ENCODE results near the gene ACER2. TPM values are rescaled to one million over a fixed set of nuclear protein-coding genes. Genes with fewer than 3 reads are reported as not detected.

The ACER2 gene
- total RNA-seq, 1 experiment from 2014 or later: 8.8 TPM

DNA sequence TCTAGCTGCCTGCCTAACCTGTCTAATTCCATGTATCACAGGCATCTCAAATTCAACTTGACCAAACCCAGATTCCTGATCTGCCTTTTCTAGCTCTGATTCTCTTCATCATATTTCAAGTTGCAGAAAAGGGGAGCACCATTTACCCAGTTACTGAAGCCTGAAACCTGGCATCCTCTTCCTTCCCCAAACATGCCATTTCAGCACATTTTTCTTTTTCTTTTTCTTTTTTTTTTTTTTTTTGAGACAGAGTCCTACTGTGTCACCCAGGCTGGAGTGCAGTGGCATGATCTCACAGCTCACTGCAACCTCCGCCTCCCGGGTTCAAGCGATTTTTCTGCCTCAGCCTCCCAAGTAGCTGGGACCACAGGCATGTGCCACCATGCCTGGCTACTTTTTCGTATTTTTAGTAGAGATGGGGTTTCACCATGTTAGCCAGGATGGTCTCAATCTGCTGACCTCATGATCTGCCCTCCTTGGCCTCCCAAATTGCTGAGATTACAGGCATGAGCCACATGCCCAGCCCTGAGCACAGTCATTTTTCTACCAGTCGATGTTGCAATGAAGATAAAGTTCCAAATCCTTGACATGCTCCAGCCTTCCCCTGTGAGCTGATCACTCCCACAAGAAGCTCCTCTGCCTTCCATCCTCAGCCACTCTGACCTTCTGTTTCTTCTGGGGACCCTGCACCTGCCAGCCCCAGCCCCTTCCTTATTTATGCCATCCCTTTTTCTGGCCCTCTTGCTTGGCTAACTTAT, 32.2 kb downstream of the ACER2 start (continued):
- no peak for TF ChIP-seq ZNF317 (CRISPR knock-in tag; IDR thresholded peaks at IDR 0.05; ENCODE audit: borderline replicate concordance, low read depth)
- TF ChIP-seq RELA (CRISPR knock-in tag; IDR thresholded peaks at IDR 0.05; ENCODE audit: borderline replicate concordance): no peak
- no peak for TF ChIP-seq PRRX2 (CRISPR knock-in tag; IDR thresholded peaks at IDR 0.05)
- TF ChIP-seq JAZF1 (CRISPR knock-in tag; IDR thresholded peaks at IDR 0.05): no peak
- TF ChIP-seq, protein P1, sequence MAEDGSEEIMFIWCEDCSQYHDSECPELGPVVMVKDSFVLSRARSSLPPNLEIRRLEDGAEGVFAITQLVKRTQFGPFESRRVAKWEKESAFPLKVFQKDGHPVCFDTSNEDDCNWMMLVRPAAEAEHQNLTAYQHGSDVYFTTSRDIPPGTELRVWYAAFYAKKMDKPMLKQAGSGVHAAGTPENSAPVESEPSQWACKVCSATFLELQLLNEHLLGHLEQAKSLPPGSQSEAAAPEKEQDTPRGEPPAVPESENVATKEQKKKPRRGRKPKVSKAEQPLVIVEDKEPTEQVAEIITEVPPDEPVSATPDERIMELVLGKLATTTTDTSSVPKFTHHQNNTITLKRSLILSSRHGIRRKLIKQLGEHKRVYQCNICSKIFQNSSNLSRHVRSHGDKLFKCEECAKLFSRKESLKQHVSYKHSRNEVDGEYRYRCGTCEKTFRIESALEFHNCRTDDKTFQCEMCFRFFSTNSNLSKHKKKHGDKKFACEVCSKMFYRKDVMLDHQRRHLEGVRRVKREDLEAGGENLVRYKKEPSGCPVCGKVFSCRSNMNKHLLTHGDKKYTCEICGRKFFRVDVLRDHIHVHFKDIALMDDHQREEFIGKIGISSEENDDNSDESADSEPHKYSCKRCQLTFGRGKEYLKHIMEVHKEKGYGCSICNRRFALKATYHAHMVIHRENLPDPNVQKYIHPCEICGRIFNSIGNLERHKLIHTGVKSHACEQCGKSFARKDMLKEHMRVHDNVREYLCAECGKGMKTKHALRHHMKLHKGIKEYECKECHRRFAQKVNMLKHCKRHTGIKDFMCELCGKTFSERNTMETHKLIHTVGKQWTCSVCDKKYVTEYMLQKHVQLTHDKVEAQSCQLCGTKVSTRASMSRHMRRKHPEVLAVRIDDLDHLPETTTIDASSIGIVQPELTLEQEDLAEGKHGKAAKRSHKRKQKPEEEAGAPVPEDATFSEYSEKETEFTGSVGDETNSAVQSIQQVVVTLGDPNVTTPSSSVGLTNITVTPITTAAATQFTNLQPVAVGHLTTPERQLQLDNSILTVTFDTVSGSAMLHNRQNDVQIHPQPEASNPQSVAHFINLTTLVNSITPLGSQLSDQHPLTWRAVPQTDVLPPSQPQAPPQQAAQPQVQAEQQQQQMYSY (CRISPR knock-in tag; IDR thresholded peaks at IDR 0.05): no peak

- DNase-seq (ENCODE audit: low spot score): no peak
- no peaks in the 10 kb centered on the region for H3K27me3 Mint-ChIP-seq (ENCODE audit: low read depth)
- H3K27ac Mint-ChIP-seq: peak overlapping the region; percentile 68
- CTCF ChIA-PET: interaction anchor here (5.8 kb wide), 1 partner anchor 23 kb away, joined by 31 read pairs; no protein-coding TSS in a partner anchor
- POLR2A ChIA-PET: no interaction called here
- H3K4me1 Mint-ChIP-seq: peaks cover 30% of the 10 kb centered on the region
- TF ChIP-seq ZNF219 (CRISPR knock-in tag; IDR thresholded peaks at IDR 0.05; ENCODE audit: borderline replicate concordance) (no peak), NR2C2 (CRISPR knock-in tag; IDR thresholded peaks at IDR 0.05) (no peak), ZNF317 (CRISPR knock-in tag; IDR thresholded peaks at IDR 0.05; ENCODE audit: borderline replicate concordance, low read depth) (no peak), OVOL2 (CRISPR knock-in tag; IDR thresholded peaks at IDR 0.05; ENCODE audit: borderline replicate concordance) (no peak), FOXP4 (CRISPR knock-in tag; IDR thresholded peaks at IDR 0.05) (no peak)
- no peaks in the 10 kb centered on the region for H3K9me3 Mint-ChIP-seq
- H3K36me3 Mint-ChIP-seq: peaks cover 33% of the 10 kb centered on the region
- no peak for ATAC-seq
- no peak overlapping the region for H3K4me3 Mint-ChIP-seq
These were observed 32.9 kb downstream of the ACER2 start for GRCh38 chr9:19441730-19442129.

- Mint-ChIP-seq H3K27ac (no peak overlapping the region), H3K27me3 (ENCODE audit: low read depth) (no peaks in the 10 kb centered on the region), H3K4me3 (no peak overlapping the region), H3K9me3 (no peaks in the 10 kb centered on the region), H3K4me1 (peaks cover 35% of the 10 kb centered on the region), H3K36me3 (peaks cover 28% of the 10 kb centered on the region)
- ATAC-seq (no peak), DNase-seq (ENCODE audit: low spot score) (no peak)
- no peak for TF ChIP-seq CREM (CRISPR knock-in tag; IDR thresholded peaks at IDR 0.05)
- ChIA-PET POLR2A (no interaction called here), CTCF (interaction anchor here (5.8 kb wide), 1 partner anchor 23 kb away, joined by 31 read pairs; no protein-coding TSS in a partner anchor)
These were observed 33.4 kb downstream of the ACER2 start for GRCh38 chr9:19442240-19442639.

GRCh38 chr9:19445452-19445851, 36.6 kb downstream of the ACER2 start:
- ATAC-seq: no peak
- no peaks in the 10 kb centered on the region for H3K27me3 Mint-ChIP-seq (ENCODE audit: low read depth)
- no peak for DNase-seq (ENCODE audit: low spot score)
- peaks cover 20% of the 10 kb centered on the region for H3K36me3 Mint-ChIP-seq
- peak overlapping the region; percentile 34 for H3K4me3 Mint-ChIP-seq
- H3K9me3 Mint-ChIP-seq: no peaks in the 10 kb centered on the region
- ChIA-PET POLR2A (no interaction called here), CTCF (interaction anchor here (3.5 kb wide), 1 partner anchor 19 kb away, joined by 57 read pairs; no protein-coding TSS in a partner anchor)
- peak overlapping the region; percentile 97 for H3K27ac Mint-ChIP-seq
- peaks cover 42% of the 10 kb centered on the region for H3K4me1 Mint-ChIP-seq
- TF ChIP-seq, protein P2, sequence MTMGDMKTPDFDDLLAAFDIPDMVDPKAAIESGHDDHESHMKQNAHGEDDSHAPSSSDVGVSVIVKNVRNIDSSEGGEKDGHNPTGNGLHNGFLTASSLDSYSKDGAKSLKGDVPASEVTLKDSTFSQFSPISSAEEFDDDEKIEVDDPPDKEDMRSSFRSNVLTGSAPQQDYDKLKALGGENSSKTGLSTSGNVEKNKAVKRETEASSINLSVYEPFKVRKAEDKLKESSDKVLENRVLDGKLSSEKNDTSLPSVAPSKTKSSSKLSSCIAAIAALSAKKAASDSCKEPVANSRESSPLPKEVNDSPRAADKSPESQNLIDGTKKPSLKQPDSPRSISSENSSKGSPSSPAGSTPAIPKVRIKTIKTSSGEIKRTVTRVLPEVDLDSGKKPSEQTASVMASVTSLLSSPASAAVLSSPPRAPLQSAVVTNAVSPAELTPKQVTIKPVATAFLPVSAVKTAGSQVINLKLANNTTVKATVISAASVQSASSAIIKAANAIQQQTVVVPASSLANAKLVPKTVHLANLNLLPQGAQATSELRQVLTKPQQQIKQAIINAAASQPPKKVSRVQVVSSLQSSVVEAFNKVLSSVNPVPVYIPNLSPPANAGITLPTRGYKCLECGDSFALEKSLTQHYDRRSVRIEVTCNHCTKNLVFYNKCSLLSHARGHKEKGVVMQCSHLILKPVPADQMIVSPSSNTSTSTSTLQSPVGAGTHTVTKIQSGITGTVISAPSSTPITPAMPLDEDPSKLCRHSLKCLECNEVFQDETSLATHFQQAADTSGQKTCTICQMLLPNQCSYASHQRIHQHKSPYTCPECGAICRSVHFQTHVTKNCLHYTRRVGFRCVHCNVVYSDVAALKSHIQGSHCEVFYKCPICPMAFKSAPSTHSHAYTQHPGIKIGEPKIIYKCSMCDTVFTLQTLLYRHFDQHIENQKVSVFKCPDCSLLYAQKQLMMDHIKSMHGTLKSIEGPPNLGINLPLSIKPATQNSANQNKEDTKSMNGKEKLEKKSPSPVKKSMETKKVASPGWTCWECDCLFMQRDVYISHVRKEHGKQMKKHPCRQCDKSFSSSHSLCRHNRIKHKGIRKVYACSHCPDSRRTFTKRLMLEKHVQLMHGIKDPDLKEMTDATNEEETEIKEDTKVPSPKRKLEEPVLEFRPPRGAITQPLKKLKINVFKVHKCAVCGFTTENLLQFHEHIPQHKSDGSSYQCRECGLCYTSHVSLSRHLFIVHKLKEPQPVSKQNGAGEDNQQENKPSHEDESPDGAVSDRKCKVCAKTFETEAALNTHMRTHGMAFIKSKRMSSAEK (CRISPR knock-in tag; IDR thresholded peaks at IDR 0.05; ENCODE audit: borderline replicate concordance): no peak
- TF ChIP-seq SP1 (CRISPR knock-in tag; conservative IDR thresholded peaks at IDR 0.05) (no peak), ATF3 (CRISPR knock-in tag; conservative IDR thresholded peaks at IDR 0.05) (no peak), USF2 (CRISPR knock-in tag; IDR thresholded peaks at IDR 0.05) (no peak), ATF1 (CRISPR knock-in tag; IDR thresholded peaks at IDR 0.05) (no peak), SMAD4 (CRISPR knock-in tag; IDR thresholded peaks at IDR 0.05) (no peak), GRHL2 (CRISPR knock-in tag; IDR thresholded peaks at IDR 0.05; ENCODE audit: insufficient replicate concordance, severe bottlenecking) (no peak)
